NCI-H128 (cell line): Measurements from ENCODE around the gene ABHD16B.
"Not testable (repeated sequence)": the region's sequence is repeated elsewhere in the genome, so short reads cannot be mapped to it uniquely, and the experiment has no call there.

Experiments
- DNase-seq: peaks from one replicate; lab custom pipeline; 2025; ENCODE audit not compliant: unreplicated experiment; lab: John Stamatoyannopoulos, UW

ABHD16B gene

GRCh38 chr20:63877755-63878470, 16.6 kb downstream of the ABHD16B start:
- no peak for DNase-seq

GRCh38 chr20:63878899-63879663, 17.8 kb downstream of the ABHD16B start:
- DNase-seq = no peak

- DNase-seq = not testable (repeated sequence)
Measured at GRCh38 chr20:63880901-63881300, 19.6 kb downstream of the ABHD16B start.

GRCh38 chr20:63881451-63882226, 20.3 kb downstream of the ABHD16B start:
- no peak for DNase-seq

GRCh38 chr20:63882257-63883200, 21.2 kb downstream of the ABHD16B start:
- DNase-seq = no peak

- no peak for DNase-seq
Measured at GRCh38 chr20:63883201-63883593, 21.9 kb downstream of the ABHD16B start.

- DNase-seq = no peak
Measured at GRCh38 chr20:63884506-63885263, 23.4 kb downstream of the ABHD16B start.

- DNase-seq = no peak
Measured at GRCh38 chr20:63885264-63886053, 24.2 kb downstream of the ABHD16B start.

- no peak for DNase-seq
Measured at GRCh38 chr20:63886054-63886419, 24.7 kb downstream of the ABHD16B start.

GRCh38 chr20:63886921-63887320, 25.6 kb downstream of the ABHD16B start:
- no peak for DNase-seq

- no peak for DNase-seq
Measured at GRCh38 chr20:63889241-63890200, 28.2 kb downstream of the ABHD16B start.

GRCh38 chr20:63890201-63890576, 28.9 kb downstream of the ABHD16B start:
- DNase-seq = no peak

- no peak for DNase-seq
Measured at GRCh38 chr20:63890616-63891015, 29.3 kb downstream of the ABHD16B start.

GRCh38 chr20:63891061-63892002, 30.0 kb downstream of the ABHD16B start:
- no peak for DNase-seq

GRCh38 chr20:63892402-63892801, 31.1 kb downstream of the ABHD16B start:
- no peak for DNase-seq

- no peak for DNase-seq
Measured at GRCh38 chr20:63893999-63894357, 32.7 kb downstream of the ABHD16B start.
